ENCODE data around the gene MBD6.

The MBD6 gene

DNA sequence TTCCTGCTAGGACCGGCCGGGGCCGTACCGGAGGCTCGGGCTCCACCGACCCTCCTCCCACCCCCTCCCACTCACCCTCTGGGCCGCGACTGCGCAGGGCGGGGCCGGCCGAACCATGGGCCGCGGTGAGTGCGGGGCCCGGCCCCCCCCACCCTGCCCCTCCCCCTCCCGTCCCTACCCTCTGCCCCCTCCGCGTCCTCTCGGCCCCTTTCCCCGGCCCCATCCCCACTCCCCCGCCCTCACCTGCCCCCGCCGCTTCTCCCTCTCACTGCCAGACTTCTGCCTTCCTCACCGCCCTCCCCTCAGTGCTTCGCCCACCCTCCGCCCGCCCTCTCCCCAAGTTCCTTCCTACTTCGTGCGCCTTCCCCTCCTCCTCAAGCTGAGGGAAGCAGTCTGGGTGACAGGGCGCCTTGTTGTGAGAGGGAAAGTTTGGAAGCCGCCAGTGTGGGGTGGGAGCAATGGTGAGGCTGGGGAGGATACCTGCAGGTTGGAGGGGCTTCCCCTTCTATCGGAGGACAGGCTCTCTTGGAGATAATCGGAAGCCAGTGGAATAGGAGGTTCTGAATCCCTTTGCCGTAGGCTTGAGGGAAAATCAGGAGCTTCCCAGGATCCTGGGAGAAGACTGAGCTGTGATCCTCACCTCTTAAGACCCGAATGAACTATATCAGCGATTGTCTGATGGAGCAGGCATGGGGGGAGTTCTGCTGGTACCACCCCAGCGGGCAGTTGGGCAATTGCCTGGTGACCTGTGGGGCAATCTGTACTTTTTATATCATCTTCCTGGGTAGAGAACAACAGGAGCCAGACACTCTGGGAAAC lies 472 bp downstream of the MBD6 start:
- DNase-seq: peak; percentile 70

DNA sequence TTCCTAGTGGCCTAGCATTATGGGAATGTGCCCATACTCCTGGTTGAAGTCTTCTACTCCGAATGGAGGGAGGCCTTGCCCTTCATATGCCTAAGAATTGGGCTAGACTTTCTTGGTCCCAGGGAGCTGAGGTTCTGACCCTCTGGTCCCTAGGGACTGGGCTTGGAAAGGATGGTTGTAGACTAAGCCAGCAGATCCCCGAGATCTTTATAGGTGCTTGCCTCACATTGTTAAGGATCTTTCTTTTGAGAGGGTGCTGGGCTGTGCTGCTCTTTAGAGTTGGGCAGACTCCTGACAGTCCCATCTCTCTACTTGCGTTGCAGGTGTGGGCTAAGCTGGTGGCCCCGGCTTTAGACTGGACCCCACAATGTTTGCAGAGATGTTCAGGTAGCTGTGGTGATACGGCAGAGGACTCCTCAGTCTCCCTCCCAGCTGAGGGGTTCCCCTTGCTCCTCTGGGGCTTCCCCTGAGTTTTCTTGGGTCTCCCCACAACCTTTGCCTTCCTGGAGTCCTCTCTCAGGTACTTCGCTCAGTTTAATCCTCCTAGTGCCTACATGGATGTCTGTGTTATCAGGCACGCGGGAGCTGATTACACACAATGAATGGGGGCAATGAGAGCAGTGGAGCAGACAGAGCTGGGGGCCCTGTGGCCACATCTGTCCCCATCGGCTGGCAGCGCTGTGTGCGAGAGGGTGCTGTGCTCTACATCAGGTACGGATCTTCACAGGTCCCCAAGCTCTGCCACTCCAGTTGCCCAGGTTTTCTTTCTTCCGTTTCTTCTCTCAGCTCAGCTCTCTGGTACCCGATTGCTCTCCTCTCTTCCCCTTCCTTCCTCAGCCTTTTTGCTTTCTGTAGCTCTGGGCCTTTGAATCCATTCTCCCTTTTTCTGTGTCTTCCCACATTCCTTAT lies 1.3 kb downstream of the MBD6 start:
- DNase-seq: no peak
- in situ Hi-C loops (cut with HindIII; ENCODE audit: low pct_ligation_motif_present, low pct_unique_long_range_greater_than_20kb, low sequenced_read_pairs): no loop called here

More for the DNA sequence above, 472 bp downstream of the MBD6 start:
- in situ Hi-C loops (cut with HindIII; ENCODE audit: low pct_ligation_motif_present, low pct_unique_long_range_greater_than_20kb, low sequenced_read_pairs): no loop called here

- DNase-seq: no peak
- in situ Hi-C loops (cut with HindIII; ENCODE audit: low pct_ligation_motif_present, low pct_unique_long_range_greater_than_20kb, low sequenced_read_pairs): no loop called here
Measured at GRCh38 chr12:57524814-57525614, 2.4 kb downstream of the MBD6 start.

GRCh38 chr12:57525615-57526383 lies 3.2 kb downstream of the MBD6 start:
- DNase-seq: no peak
- in situ Hi-C loops (cut with HindIII; ENCODE audit: low pct_ligation_motif_present, low pct_unique_long_range_greater_than_20kb, low sequenced_read_pairs): no loop called here

- no peak for DNase-seq
- in situ Hi-C loops (cut with HindIII; ENCODE audit: low pct_ligation_motif_present, low pct_unique_long_range_greater_than_20kb, low sequenced_read_pairs): no loop called here
Measured at GRCh38 chr12:57526477-57527126, 4.0 kb downstream of the MBD6 start.

DNA sequence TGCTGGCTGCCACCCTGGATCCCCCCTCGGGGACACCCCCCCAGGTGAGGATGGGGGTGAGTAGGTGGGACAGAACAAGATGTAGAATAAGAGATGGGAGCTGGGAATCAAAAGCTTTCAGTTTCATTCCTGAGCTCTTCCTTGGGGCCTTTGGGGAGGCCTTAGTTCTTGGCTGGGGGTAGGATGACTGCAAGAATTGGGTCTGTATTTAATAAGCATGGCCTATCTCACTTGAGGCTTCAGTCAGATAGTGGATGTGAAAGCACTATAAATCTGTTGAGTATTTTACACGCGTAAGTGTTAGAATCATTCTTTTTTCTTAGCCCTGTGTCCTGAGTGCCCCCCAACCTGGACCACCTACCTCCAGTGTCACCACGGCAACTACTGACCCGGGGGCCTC lies 4.6 kb downstream of the MBD6 start:
- DNase-seq: no peak
- in situ Hi-C loops (cut with HindIII; ENCODE audit: low pct_ligation_motif_present, low pct_unique_long_range_greater_than_20kb, low sequenced_read_pairs): no loop called here

DNA sequence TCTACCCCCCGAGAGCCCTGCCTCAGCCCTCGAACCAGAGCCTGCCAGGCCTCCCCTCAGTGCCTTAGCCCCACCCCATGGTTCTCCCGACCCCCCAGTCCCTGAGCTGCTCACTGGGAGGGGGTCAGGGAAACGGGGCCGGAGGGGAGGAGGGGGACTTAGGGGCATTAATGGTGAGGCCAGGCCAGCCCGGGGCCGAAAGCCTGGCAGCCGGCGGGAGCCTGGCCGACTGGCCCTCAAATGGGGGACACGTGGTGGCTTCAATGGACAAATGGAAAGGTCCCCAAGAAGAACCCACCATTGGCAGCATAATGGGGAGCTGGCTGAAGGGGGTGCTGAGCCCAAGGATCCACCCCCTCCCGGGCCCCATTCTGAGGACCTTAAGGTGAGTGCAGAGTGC lies 5.6 kb downstream of the MBD6 start:
- in situ Hi-C loops (cut with HindIII; ENCODE audit: low pct_ligation_motif_present, low pct_unique_long_range_greater_than_20kb, low sequenced_read_pairs): no loop called here

DNA sequence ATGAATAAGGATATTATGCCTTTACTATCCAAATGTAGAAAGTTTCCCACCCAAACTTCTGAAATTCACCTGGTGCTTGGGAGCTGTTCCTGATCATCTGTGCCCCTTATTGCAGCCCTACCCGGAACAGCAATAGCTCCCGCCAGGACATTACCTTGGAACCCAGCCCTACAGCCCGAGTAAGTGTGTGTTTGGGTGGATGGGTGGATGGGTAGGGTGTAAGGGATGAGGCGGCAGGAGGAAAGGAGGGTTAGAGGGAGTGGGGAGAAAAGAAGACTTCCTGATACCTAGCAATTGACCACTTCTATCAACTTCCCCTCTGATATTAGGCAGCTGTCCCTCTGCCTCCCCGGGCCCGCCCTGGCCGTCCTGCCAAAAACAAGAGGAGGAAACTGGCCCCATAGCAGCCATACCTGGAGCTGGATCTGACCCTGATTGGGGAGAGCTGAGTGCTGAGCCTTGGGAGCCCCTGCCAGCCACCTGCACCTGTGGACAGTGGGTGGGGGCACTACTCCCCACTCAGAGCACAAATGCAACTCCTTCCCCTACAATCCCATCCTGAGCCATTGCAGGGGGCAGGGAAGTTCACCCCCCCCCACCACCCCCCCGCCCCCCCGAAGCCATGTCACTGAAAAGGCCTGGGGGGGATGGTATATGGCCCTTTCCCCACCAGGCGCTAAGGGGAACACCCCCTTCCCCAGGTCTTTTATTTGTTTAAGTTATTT lies 6.4 kb downstream of the MBD6 start:
- in situ Hi-C loops (cut with HindIII; ENCODE audit: low pct_ligation_motif_present, low pct_unique_long_range_greater_than_20kb, low sequenced_read_pairs): no loop called here
- DNase-seq: no peak

More for the DNA sequence above, 5.6 kb downstream of the MBD6 start:
- no peak for DNase-seq

- DNase-seq: no peak
- in situ Hi-C loops (cut with HindIII; ENCODE audit: low pct_ligation_motif_present, low pct_unique_long_range_greater_than_20kb, low sequenced_read_pairs): no loop called here
Measured at GRCh38 chr12:57529831-57530230, 7.2 kb downstream of the MBD6 start.

DNA sequence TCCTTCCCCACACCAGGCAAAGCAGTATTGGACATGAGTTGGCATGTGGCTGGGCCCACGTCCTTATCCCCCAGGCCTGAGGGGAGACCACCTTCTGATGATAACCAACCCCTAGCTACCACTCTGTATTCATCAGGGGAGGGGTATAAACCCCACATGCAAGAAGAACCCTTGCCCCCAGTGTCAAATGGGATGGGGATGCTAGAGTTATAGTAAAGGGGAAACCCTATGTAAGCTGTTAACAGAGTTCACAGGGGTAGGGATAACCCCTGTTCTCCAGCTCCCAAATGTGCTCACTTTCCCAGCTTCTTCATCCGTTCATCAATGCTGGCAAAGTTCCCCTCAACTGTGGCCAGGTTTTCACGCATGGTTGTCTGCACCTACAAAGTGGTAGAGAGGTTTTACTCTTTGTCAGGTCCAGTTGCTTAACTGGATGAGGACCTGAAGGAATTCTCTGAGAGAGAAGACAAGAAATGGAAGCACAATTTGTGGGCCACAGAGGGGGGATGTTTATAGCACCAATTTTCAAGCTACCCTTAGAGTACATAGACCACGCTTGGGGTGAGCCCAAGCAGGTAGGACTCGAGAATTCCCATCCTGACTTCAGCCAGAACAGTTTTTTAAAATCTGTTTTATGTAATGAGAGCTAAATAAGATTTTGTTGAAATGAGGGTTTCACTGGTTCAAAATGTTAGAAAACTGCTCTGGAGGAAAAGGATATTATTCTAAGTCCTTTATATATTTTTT lies 7.9 kb downstream of the MBD6 start:
- DNase-seq: no peak
- in situ Hi-C loops (cut with HindIII; ENCODE audit: low pct_ligation_motif_present, low pct_unique_long_range_greater_than_20kb, low sequenced_read_pairs): no loop called here

- no peak for DNase-seq
- in situ Hi-C loops (cut with HindIII; ENCODE audit: low pct_ligation_motif_present, low pct_unique_long_range_greater_than_20kb, low sequenced_read_pairs): no loop called here
Measured at GRCh38 chr12:57531836-57532235, 9.2 kb downstream of the MBD6 start.

GRCh38 chr12:57533108-57533507 lies 10.5 kb downstream of the MBD6 start:
- in situ Hi-C loops (cut with HindIII; ENCODE audit: low pct_ligation_motif_present, low pct_unique_long_range_greater_than_20kb, low sequenced_read_pairs): no loop called here
- no peak for DNase-seq

DNA sequence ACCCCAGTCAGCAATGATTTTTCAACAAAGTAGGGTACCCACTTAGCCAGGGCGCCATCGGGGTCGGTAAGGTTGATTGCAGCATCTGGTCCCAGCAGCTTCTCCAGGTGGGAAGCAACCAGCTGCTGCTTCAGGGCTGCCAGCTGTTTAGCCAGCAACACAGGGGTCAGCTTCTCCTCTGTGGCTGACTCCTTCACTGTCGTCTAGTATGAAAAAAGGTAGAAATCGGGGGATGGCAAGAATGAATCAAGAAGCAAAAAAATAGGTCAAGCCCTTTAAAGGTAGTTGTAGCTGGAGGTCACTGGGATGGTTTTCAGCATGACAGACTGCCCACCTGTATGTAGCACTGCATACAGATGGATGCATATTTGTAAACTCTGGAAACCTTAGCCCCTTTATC lies 11.6 kb downstream of the MBD6 start:
- in situ Hi-C loops (cut with HindIII; ENCODE audit: low pct_ligation_motif_present, low pct_unique_long_range_greater_than_20kb, low sequenced_read_pairs): no loop called here
- DNase-seq: no peak

GRCh38 chr12:57534991-57535543 lies 12.4 kb downstream of the MBD6 start:
- DNase-seq: no peak
- in situ Hi-C loops (cut with HindIII; ENCODE audit: low pct_ligation_motif_present, low pct_unique_long_range_greater_than_20kb, low sequenced_read_pairs): no loop called here

DNA sequence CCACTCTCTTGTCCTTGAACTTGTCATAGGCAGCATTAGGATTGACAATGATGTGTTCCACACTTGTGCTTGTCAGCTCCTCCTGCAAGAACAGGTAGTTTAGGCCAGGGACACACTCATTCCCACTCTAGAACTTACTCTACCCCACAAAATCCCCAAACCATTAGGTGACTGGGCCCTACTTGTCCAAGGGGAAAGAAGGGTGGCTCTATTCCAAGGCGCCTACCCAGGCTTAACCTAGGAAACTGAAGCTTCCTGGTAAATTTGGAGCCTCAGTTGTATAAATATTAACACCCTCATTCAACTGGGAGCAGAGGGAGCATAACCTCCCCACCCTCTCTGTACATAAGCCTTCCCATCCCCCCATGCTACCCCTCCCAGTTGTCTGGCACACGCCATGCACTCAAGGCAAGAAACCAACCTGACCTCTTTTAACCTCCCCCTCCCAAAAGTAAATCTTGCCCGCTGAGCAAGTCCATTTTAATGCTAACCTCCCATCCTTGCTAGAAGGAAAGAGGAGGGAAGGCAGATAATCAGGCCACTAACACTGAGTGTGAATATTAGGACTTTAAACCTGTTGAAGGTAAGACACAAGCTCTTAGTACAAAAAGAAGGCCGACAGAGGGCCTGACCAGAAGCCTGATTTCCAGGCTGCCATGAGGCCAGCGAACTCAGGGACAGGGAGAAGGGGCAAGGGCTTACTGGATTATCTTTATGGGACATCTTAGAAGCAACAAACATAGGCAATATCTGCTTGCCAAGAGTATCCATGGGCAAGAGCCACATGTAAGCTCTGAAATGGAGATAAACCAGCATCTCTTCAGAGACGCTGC lies 13.4 kb downstream of the MBD6 start:
- DNase-seq: no peak
- in situ Hi-C loops (cut with HindIII; ENCODE audit: low pct_ligation_motif_present, low pct_unique_long_range_greater_than_20kb, low sequenced_read_pairs): no loop called here

GRCh38 chr12:57536597-57536942 lies 13.9 kb downstream of the MBD6 start:
- in situ Hi-C loops (cut with HindIII; ENCODE audit: low pct_ligation_motif_present, low pct_unique_long_range_greater_than_20kb, low sequenced_read_pairs): no loop called here

More at GRCh38 chr12:57536597-57536942, 13.9 kb downstream of the MBD6 start:
- DNase-seq: no peak
